ENCODE measurements around the gene FXYD2. TPM values are rescaled to one million over a fixed set of nuclear protein-coding genes. Genes with fewer than 3 reads are reported as not detected.

The FXYD2 gene
- total and polyA plus RNA-seq, 2 experiments from 2014 or later: not detected

DNA sequence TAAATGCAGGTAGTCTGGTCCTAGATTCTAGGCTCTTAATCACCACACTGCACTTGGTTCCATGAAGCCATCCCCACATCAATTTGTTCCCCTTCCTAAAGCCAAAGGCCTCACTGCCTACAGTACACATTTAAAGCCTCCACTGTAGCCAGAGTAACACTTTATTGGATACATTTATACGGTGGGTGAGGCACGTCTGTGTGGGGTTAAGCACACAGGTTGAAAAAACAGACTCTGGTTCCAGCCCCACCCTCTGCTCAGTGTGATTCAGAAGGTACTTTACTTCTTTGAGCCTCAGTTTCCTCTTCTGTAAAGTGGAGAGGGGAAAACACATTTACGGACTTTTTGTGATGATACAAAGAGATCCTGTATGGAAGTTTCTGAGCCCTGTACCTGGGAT is 50.0 kb downstream of the FXYD2 start:
- H4K20me1 ChIP-seq (ENCODE audit: insufficient read depth): no peaks in the 10 kb centered on the region
- no peaks in the 10 kb centered on the region for H3K9me3 ChIP-seq (ENCODE audit: low read depth)
- no peak overlapping the region for H3K4me2 ChIP-seq (ENCODE audit: unreplicated experiment)
- in situ Hi-C loops (cut with MboI): no loop called here
- H3K36me3 ChIP-seq (ENCODE audit: low read depth): no peaks in the 10 kb centered on the region
- 55 to 57% methylated on average over 3 of the region's 3 CpGs for WGBS, 2 experiments (ENCODE audit: low coverage in 1 of 2, low lambda C conversion rate in 2 of 2, missing lambda C conversion rate in 2 of 2)
- H3K79me2 ChIP-seq (ENCODE audit: insufficient read depth): no peaks in the 10 kb centered on the region
- H2AFZ ChIP-seq: no peak overlapping the region
- H3K9me2 ChIP-seq (ENCODE audit: insufficient read depth): no peaks in the 10 kb centered on the region
- DNase-seq: no peak
- H3K4me1 ChIP-seq (ENCODE audit: insufficient read depth): no peaks in the 10 kb centered on the region
- no peak overlapping the region for H3K4me3 ChIP-seq
- no peaks in the 10 kb centered on the region for H3F3A ChIP-seq (ENCODE audit: insufficient read depth)
- H3K27me3 ChIP-seq (replicated peaks; ENCODE audit: insufficient read depth): peaks cover 7% of the 10 kb centered on the region
- no peak overlapping the region for H3K9ac ChIP-seq
- no peak overlapping the region for H3K27ac ChIP-seq
- no peak for TF ChIP-seq EZH2phosphoT487 (IDR thresholded peaks at IDR 0.05; ENCODE audit: insufficient read depth, low read depth)
- TF ChIP-seq EZH2 (IDR thresholded peaks at IDR 0.05; ENCODE audit: insufficient read depth, poor library complexity, severe bottlenecking): no peak

DNA sequence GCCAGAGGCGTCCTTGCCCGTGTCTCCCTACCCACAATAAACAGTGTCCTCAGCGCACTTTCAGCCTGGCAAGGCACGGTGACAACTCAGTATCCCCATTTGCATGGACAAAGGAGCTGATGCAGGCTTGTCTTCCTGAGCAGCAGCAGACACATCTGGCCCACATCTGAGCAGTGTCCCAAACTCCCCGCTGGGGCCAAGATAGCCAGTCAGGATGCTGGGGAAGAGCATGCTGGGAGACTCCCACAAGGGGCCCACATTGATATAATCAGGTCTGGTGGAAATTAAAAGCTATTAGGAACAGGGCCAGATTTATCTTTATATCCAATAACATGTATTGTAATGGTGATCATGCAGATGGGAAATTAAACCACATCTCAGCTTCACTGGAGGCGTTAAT is 52.2 kb downstream of the FXYD2 start:
- H3K27me3 ChIP-seq (replicated peaks; ENCODE audit: insufficient read depth): no peaks in the 10 kb centered on the region; the same call in 1 of the 2 replicates
- H3K9me2 ChIP-seq (ENCODE audit: insufficient read depth): no peaks in the 10 kb centered on the region
- H3K9ac ChIP-seq: no peak overlapping the region
- H2AFZ ChIP-seq: no peak overlapping the region
- no peaks in the 10 kb centered on the region for H3K9me3 ChIP-seq (ENCODE audit: low read depth)
- H4K20me1 ChIP-seq (ENCODE audit: insufficient read depth): no peaks in the 10 kb centered on the region
- WGBS, 2 experiments (ENCODE audit: low coverage in 1 of 2, low lambda C conversion rate in 2 of 2, missing lambda C conversion rate in 2 of 2): 61 to 71% methylated on average over 6 of the region's 6 CpGs
- in situ Hi-C loops (cut with MboI): no loop called here
- TF ChIP-seq EZH2phosphoT487 (IDR thresholded peaks at IDR 0.05; ENCODE audit: insufficient read depth, low read depth): no peak
- TF ChIP-seq EZH2 (IDR thresholded peaks at IDR 0.05; ENCODE audit: insufficient read depth, poor library complexity, severe bottlenecking): no peak
- no peaks in the 10 kb centered on the region for H3F3A ChIP-seq (ENCODE audit: insufficient read depth)
- no peak overlapping the region for H3K4me2 ChIP-seq (ENCODE audit: unreplicated experiment)
- DNase-seq: no peak
- no peak overlapping the region for H3K4me3 ChIP-seq
- no peaks in the 10 kb centered on the region for H3K4me1 ChIP-seq (ENCODE audit: insufficient read depth)
- H3K79me2 ChIP-seq (ENCODE audit: insufficient read depth): no peaks in the 10 kb centered on the region
- H3K36me3 ChIP-seq (ENCODE audit: low read depth): no peaks in the 10 kb centered on the region
- H3K27ac ChIP-seq: no peak overlapping the region

GRCh38 chr11:117771841-117772240 is 52.7 kb downstream of the FXYD2 start:
- 53 to 54% methylated on average over 7 of the region's 7 CpGs for WGBS, 2 experiments (ENCODE audit: low coverage in 1 of 2, low lambda C conversion rate in 2 of 2, missing lambda C conversion rate in 2 of 2)
- H3K4me2 ChIP-seq (ENCODE audit: unreplicated experiment): no peak overlapping the region
- H3K27ac ChIP-seq: no peak overlapping the region
- no peaks in the 10 kb centered on the region for H3K4me1 ChIP-seq (ENCODE audit: insufficient read depth)
- no peak overlapping the region for H3K9ac ChIP-seq
- H3K27me3 ChIP-seq (replicated peaks; ENCODE audit: insufficient read depth): peaks cover 3% of the 10 kb centered on the region; the same call in 1 of the 2 replicates
- H3K36me3 ChIP-seq (ENCODE audit: low read depth): no peaks in the 10 kb centered on the region
- no peaks in the 10 kb centered on the region for H3K79me2 ChIP-seq (ENCODE audit: insufficient read depth)
- H2AFZ ChIP-seq: no peak overlapping the region
- H3K4me3 ChIP-seq: no peak overlapping the region
- no peak for DNase-seq
- H4K20me1 ChIP-seq (ENCODE audit: insufficient read depth): no peaks in the 10 kb centered on the region
- H3K9me2 ChIP-seq (ENCODE audit: insufficient read depth): no peaks in the 10 kb centered on the region
- TF ChIP-seq EZH2 (IDR thresholded peaks at IDR 0.05; ENCODE audit: insufficient read depth, poor library complexity, severe bottlenecking) (no peak), EZH2phosphoT487 (IDR thresholded peaks at IDR 0.05; ENCODE audit: insufficient read depth, low read depth) (no peak)
- H3K9me3 ChIP-seq (ENCODE audit: low read depth): no peaks in the 10 kb centered on the region
- H3F3A ChIP-seq (ENCODE audit: insufficient read depth): no peaks in the 10 kb centered on the region
- in situ Hi-C loops (cut with MboI): no loop called here

GRCh38 chr11:117771197-117771596 is 53.3 kb downstream of the FXYD2 start:
- no peak overlapping the region for H3K4me2 ChIP-seq (ENCODE audit: unreplicated experiment)
- H3K9me3 ChIP-seq (ENCODE audit: low read depth): no peaks in the 10 kb centered on the region
- 31% methylated on average over 6 of the region's 6 CpGs for WGBS, 2 experiments (ENCODE audit: low coverage in 1 of 2, low lambda C conversion rate in 2 of 2, missing lambda C conversion rate in 2 of 2)
- no peak for DNase-seq
- in situ Hi-C loops (cut with MboI): no loop called here
- no peak overlapping the region for H3K9ac ChIP-seq
- H3K4me3 ChIP-seq: no peak overlapping the region
- peaks cover 3% of the 10 kb centered on the region; the same call in 1 of the 2 replicates for H3K27me3 ChIP-seq (replicated peaks; ENCODE audit: insufficient read depth)
- H2AFZ ChIP-seq: no peak overlapping the region
- no peaks in the 10 kb centered on the region for H3F3A ChIP-seq (ENCODE audit: insufficient read depth)
- no peaks in the 10 kb centered on the region for H3K36me3 ChIP-seq (ENCODE audit: low read depth)
- no peaks in the 10 kb centered on the region for H3K9me2 ChIP-seq (ENCODE audit: insufficient read depth)
- H3K4me1 ChIP-seq (ENCODE audit: insufficient read depth): no peaks in the 10 kb centered on the region
- H3K27ac ChIP-seq: no peak overlapping the region
- TF ChIP-seq EZH2 (IDR thresholded peaks at IDR 0.05; ENCODE audit: insufficient read depth, poor library complexity, severe bottlenecking) (no peak), EZH2phosphoT487 (IDR thresholded peaks at IDR 0.05; ENCODE audit: insufficient read depth, low read depth) (no peak)
- H4K20me1 ChIP-seq (ENCODE audit: insufficient read depth): no peaks in the 10 kb centered on the region
- no peaks in the 10 kb centered on the region for H3K79me2 ChIP-seq (ENCODE audit: insufficient read depth)

GRCh38 chr11:117770061-117770460 is 54.5 kb downstream of the FXYD2 start:
- peaks cover 8% of the 10 kb centered on the region; the same call in 1 of the 2 replicates for H3K27me3 ChIP-seq (replicated peaks; ENCODE audit: insufficient read depth)
- no peak overlapping the region for H3K27ac ChIP-seq
- H2AFZ ChIP-seq: no peak overlapping the region
- H3K79me2 ChIP-seq (ENCODE audit: insufficient read depth): no peaks in the 10 kb centered on the region
- no peaks in the 10 kb centered on the region for H3K4me1 ChIP-seq (ENCODE audit: insufficient read depth)
- no peak overlapping the region for H3K4me2 ChIP-seq (ENCODE audit: unreplicated experiment)
- 40 to 53% methylated on average over 4 of the region's 4 CpGs for WGBS, 2 experiments (ENCODE audit: low coverage in 1 of 2, low lambda C conversion rate in 2 of 2, missing lambda C conversion rate in 2 of 2)
- no peaks in the 10 kb centered on the region for H3F3A ChIP-seq (ENCODE audit: insufficient read depth)
- TF ChIP-seq EZH2 (IDR thresholded peaks at IDR 0.05; ENCODE audit: insufficient read depth, poor library complexity, severe bottlenecking): no peak
- TF ChIP-seq EZH2phosphoT487 (IDR thresholded peaks at IDR 0.05; ENCODE audit: insufficient read depth, low read depth): no peak
- no peaks in the 10 kb centered on the region for H3K36me3 ChIP-seq (ENCODE audit: low read depth)
- H3K4me3 ChIP-seq: no peak overlapping the region
- no peaks in the 10 kb centered on the region for H4K20me1 ChIP-seq (ENCODE audit: insufficient read depth)
- no peaks in the 10 kb centered on the region for H3K9me2 ChIP-seq (ENCODE audit: insufficient read depth)
- no peak for DNase-seq
- no peak overlapping the region for H3K9ac ChIP-seq
- H3K9me3 ChIP-seq (ENCODE audit: low read depth): no peaks in the 10 kb centered on the region
- in situ Hi-C loops (cut with MboI): no loop called here

Other genes with a start within 250 kb of the FXYD2 start
- not detected in 2 replicates for gene DSCAML1, start 27.5 kb downstream of the FXYD2 start, total RNA-seq (2014; rRNA removed; shearing (Covaris generic))
- not detected in 2 replicates for gene DSCAML1, start 27.5 kb downstream of the FXYD2 start, polyA plus RNA-seq (2016; fragmentation: Nextera tagmentation; extraction: Ambion mirVana)
- gene FXYD6, start 51.9 kb upstream of the FXYD2 start, total RNA-seq (2014; rRNA removed; shearing (Covaris generic)): not detected in 2 replicates
- gene FXYD6, start 51.9 kb upstream of the FXYD2 start, polyA plus RNA-seq (2016; fragmentation: Nextera tagmentation; extraction: Ambion mirVana): 0.20 TPM in 1 of 2 replicates, not detected in the other
- gene TMPRSS13, start 104.7 kb upstream of the FXYD2 start, total RNA-seq (2014; rRNA removed; shearing (Covaris generic)): not detected in 2 replicates
- gene TMPRSS13, start 104.7 kb upstream of the FXYD2 start, polyA plus RNA-seq (2016; fragmentation: Nextera tagmentation; extraction: Ambion mirVana): not detected in 2 replicates
- not detected in 2 replicates for gene IL10RA, start 161.7 kb upstream of the FXYD2 start, total RNA-seq (2014; rRNA removed; shearing (Covaris generic))
- gene IL10RA, start 161.7 kb upstream of the FXYD2 start, polyA plus RNA-seq (2016; fragmentation: Nextera tagmentation; extraction: Ambion mirVana): not detected in 2 replicates

Data from GM23248 (cell line).